ENCODE results near the gene DBX2.

The DBX2 gene

GRCh38 chr12:45049912-45050750, 768 bp downstream of the DBX2 start:
- TF ChIP-seq CTCF (IDR thresholded peaks at IDR 0.05; ENCODE audit: control insufficient read depth, insufficient read depth, low read depth, low read length, missing control alignments), result no peak
- no peak for DNase-seq (ENCODE audit: low read depth)
- no peak overlapping the region for H3K4me3 ChIP-seq (ENCODE audit: control insufficient read depth, low read depth, low read length)

- H3K4me3 ChIP-seq (ENCODE audit: control insufficient read depth, low read depth, low read length), result no peak overlapping the region
- no peak for DNase-seq (ENCODE audit: low read depth)
- no peak for TF ChIP-seq CTCF (IDR thresholded peaks at IDR 0.05; ENCODE audit: control insufficient read depth, insufficient read depth, low read depth, low read length, missing control alignments)
Observed at GRCh38 chr12:45042599-45042998, 8.3 kb downstream of the DBX2 start.

- TF ChIP-seq CTCF (IDR thresholded peaks at IDR 0.05; ENCODE audit: control insufficient read depth, insufficient read depth, low read depth, low read length, missing control alignments), result no peak
- no peak for DNase-seq (ENCODE audit: low read depth)
- no peak overlapping the region for H3K4me3 ChIP-seq (ENCODE audit: control insufficient read depth, low read depth, low read length)
Observed at GRCh38 chr12:45040977-45041376, 9.9 kb downstream of the DBX2 start.

GRCh38 chr12:45039757-45040156, 11.1 kb downstream of the DBX2 start:
- H3K4me3 ChIP-seq (ENCODE audit: control insufficient read depth, low read depth, low read length), result no peak overlapping the region
- DNase-seq (ENCODE audit: low read depth), result no peak
- no peak for TF ChIP-seq CTCF (IDR thresholded peaks at IDR 0.05; ENCODE audit: control insufficient read depth, insufficient read depth, low read depth, low read length, missing control alignments)

- TF ChIP-seq CTCF (IDR thresholded peaks at IDR 0.05; ENCODE audit: control insufficient read depth, insufficient read depth, low read depth, low read length, missing control alignments), result no peak
Observed at GRCh38 chr12:45034861-45035265, 16.0 kb downstream of the DBX2 start.

GRCh38 chr12:45017916-45018315, 33.0 kb downstream of the DBX2 start:
- H3K4me3 ChIP-seq (ENCODE audit: control insufficient read depth, low read depth, low read length), result no peak overlapping the region
- no peak for TF ChIP-seq CTCF (IDR thresholded peaks at IDR 0.05; ENCODE audit: control insufficient read depth, insufficient read depth, low read depth, low read length, missing control alignments)
- no peak for DNase-seq (ENCODE audit: low read depth)

More at GRCh38 chr12:45034861-45035265, 16.0 kb downstream of the DBX2 start:
- no peak for DNase-seq (ENCODE audit: low read depth)
- no peak overlapping the region for H3K4me3 ChIP-seq (ENCODE audit: control insufficient read depth, low read depth, low read length)
